CD14-positive monocyte (primary cell): ENCODE measurements around the gene HOXB13. TPM values are rescaled to one million over a fixed set of nuclear protein-coding genes. Genes with fewer than 3 reads are reported as not detected.
A peak's percentile ranks its signal among the peaks of the same experiment; 100 is the strongest.

Experiments used
- DNase-seq, 3 donors: peaks; one replicate each; pipeline ENCODE4 v3.0.0-alpha.2; 2011 to 2022
- H2AFZ ChIP-seq: 2 replicates; pipeline ENCODE4 v1.6.0; 2012; ENCODE audit warnings: mild to moderate bottlenecking, low read depth, low read length, inconsistent platforms; ENCODE audit not compliant: insufficient read depth, poor library complexity, severe bottlenecking
- H3K27ac ChIP-seq, 2 donors: 1 replicate in 1 of 2; 2 replicates in 1 of 2; pipeline ENCODE4 v1.5.1; 2012 to 2013; ENCODE audit warnings: low read length in 2 of 2, control low read depth in 1 of 2, inconsistent platforms in 1 of 2, low read depth in 1 of 2, mild to moderate bottlenecking in 1 of 2
- H3K27me3 ChIP-seq, 2 donors: one replicate each; pipeline versions ENCODE4 v1.6.0 to v1.6.1; 2011 to 2013; ENCODE audit warnings: low read length in 2 of 2; ENCODE audit not compliant: control insufficient read depth in 2 of 2, insufficient read depth in 2 of 2
- H3K36me3 ChIP-seq, 2 donors: replicated peaks in 1 of 2; 1 replicate in 1 of 2; 2 replicates in 1 of 2; pipeline versions ENCODE4 v1.5.1 to v1.6.1; 2012 to 2013; ENCODE audit warnings: low read length in 2 of 2, control low read depth in 1 of 2, inconsistent platforms in 1 of 2, mild to moderate bottlenecking in 1 of 2; ENCODE audit not compliant: insufficient read depth in 2 of 2, control insufficient read depth in 1 of 2
- H3K4me1 ChIP-seq, 2 donors: 1 replicate in 1 of 2; 2 replicates in 1 of 2; pipeline versions ENCODE4 v1.5.1 to v1.6.1; 2012 to 2013; ENCODE audit warnings: low read length in 2 of 2, control low read depth in 1 of 2, inconsistent platforms in 1 of 2, mild to moderate bottlenecking in 1 of 2, moderate library complexity in 1 of 2; ENCODE audit not compliant: insufficient read depth in 2 of 2, control insufficient read depth in 1 of 2
- H3K4me2 ChIP-seq: replicated peaks from 2 replicates; pipeline ENCODE3; 2012; ENCODE audit warnings: low read length, moderate library complexity, mild to moderate bottlenecking; ENCODE audit not compliant: poor library complexity, severe bottlenecking; ENCODE audit errors: extremely low read depth
- H3K4me3 ChIP-seq, 3 experiments: fragments of 200-600 bp in 1 of 3; sonication (generic) in 1 of 3; replicated peaks in 1 of 3; 1 replicate in 2 of 3; 2 replicates in 1 of 3; pipeline ENCODE4 v1.5.1; 2011 to 2013; ENCODE audit warnings: low read length in 3 of 3, mild to moderate bottlenecking in 3 of 3, control low read depth in 2 of 3, low read depth in 2 of 3, inconsistent platforms in 1 of 3, moderate library complexity in 1 of 3
- H3K79me2 ChIP-seq: 2 replicates; pipeline ENCODE4 v1.6.0; 2012; ENCODE audit warnings: mild to moderate bottlenecking, control low read depth, inconsistent platforms, low read length, moderate library complexity; ENCODE audit not compliant: insufficient read depth
- H3K9ac ChIP-seq: 2 replicates; pipeline ENCODE4 v1.6.0; 2017; ENCODE audit warnings: low read length, mild to moderate bottlenecking; ENCODE audit not compliant: insufficient read depth, poor library complexity, severe bottlenecking
- H3K9me3 ChIP-seq, 2 donors: replicated peaks in 1 of 2; 1 replicate in 1 of 2; 2 replicates in 1 of 2; pipeline versions ENCODE4 v1.5.1 to v1.6.1; 2012 to 2013; ENCODE audit warnings: low read length in 2 of 2, control low read depth in 1 of 2; ENCODE audit not compliant: control insufficient read depth in 1 of 2, insufficient read depth in 1 of 2
- H4K20me1 ChIP-seq: 2 replicates; pipeline ENCODE4 v1.6.0; 2012; ENCODE audit warnings: mild to moderate bottlenecking, low read length, control low read depth, moderate library complexity; ENCODE audit not compliant: insufficient read depth
- H3K27ac Mint-ChIP-seq, 7 donors: one replicate each; pipeline ENCODE4 v1.8.0; 2020; ENCODE audit warnings: mild to moderate bottlenecking in 7 of 7, mixed read lengths in 7 of 7, moderate library complexity in 6 of 7, inconsistent platforms in 2 of 7
- H3K27me3 Mint-ChIP-seq, 3 donors: one replicate each; pipeline ENCODE4 v1.8.0; 2021 to 2022; ENCODE audit warnings: low read depth in 3 of 3, mild to moderate bottlenecking in 3 of 3, mixed read lengths in 3 of 3, moderate library complexity in 3 of 3, inconsistent platforms in 1 of 3
- H3K36me3 Mint-ChIP-seq, 2 donors: one replicate each; pipeline ENCODE4 v1.8.0; 2020; ENCODE audit warnings: mixed read lengths in 2 of 2, inconsistent platforms in 1 of 2, mild to moderate bottlenecking in 1 of 2
- H3K4me1 Mint-ChIP-seq: one replicate; pipeline ENCODE4 v1.8.0; 2020; ENCODE audit warnings: mild to moderate bottlenecking, mixed read lengths
- H3K4me3 Mint-ChIP-seq, 2 donors: one replicate each; pipeline ENCODE4 v1.8.0; 2020; ENCODE audit warnings: mild to moderate bottlenecking in 2 of 2, mixed read lengths in 2 of 2, moderate library complexity in 1 of 2
- H3K9me3 Mint-ChIP-seq, 7 donors: one replicate each; pipeline ENCODE4 v1.8.0; 2020 to 2022; ENCODE audit warnings: mixed read lengths in 7 of 7, mild to moderate bottlenecking in 6 of 7, moderate library complexity in 6 of 7, inconsistent platforms in 2 of 7
- CTCF ChIP-seq: fragments of 200-600 bp; IDR thresholded peaks from one replicate; pipeline ENCODE4 v1.8.0; 2022; ENCODE audit warnings: antibody characterized with exemption, mild to moderate bottlenecking
- WGBS: methylation state at CpG from one replicate; pipeline ENCODE4 v1.1.5; 2013; ENCODE audit warnings: missing lambda C conversion rate; ENCODE audit not compliant: insufficient coverage; 5-methylcytosine and 5-hydroxymethylcytosine counted together
- intact Hi-C, 2 donors: fragments of 100-400 bp; cut with micrococcal nuclease; formaldehyde crosslinking; loops; one replicate each; pipeline versions ENCODE4 v1.15.0 to v1.15.1; 2023
- polyA plus RNA-seq, 3 donors: library from polyadenylated mRNA; depleted of rRNA in 1 of 3; unstranded in 2 of 3; stranded (reverse) in 1 of 3; fragments of 300-500 nt in 2 of 3; fragments of >200 nt in 1 of 3; fragmentation: Illumina TruSeq in 2 of 3; gene quantifications; 1 replicate in 2 of 3; 2 replicates in 1 of 3; pipeline ENCODE4 v1.2.3, GENCODE V29; 2012 to 2021

The HOXB13 gene
- polyA plus RNA-seq, 3 donors, result not detected

GRCh38 chr17:48761114-48761513 lies 32.6 kb upstream of the HOXB13 start:
- Histone ChIP-seq H3K9ac (no peak overlapping the region), H3K9me3 (peaks cover 0 to under 1% of the 10 kb centered on the region in 2 donors), H3K27ac (no peak overlapping the region), H3K4me3 (no peak overlapping the region), H4K20me1 (no peaks in the 10 kb centered on the region), H3K36me3 (no peaks in the 10 kb centered on the region), H3K27me3 (peaks cover 18 to 25% of the 10 kb centered on the region in 2 donors), H2AFZ (no peak overlapping the region), H3K4me1 (peaks cover 11 to 12% of the 10 kb centered on the region in 2 donors), H3K79me2 (no peaks in the 10 kb centered on the region), H3K4me2 (no peak overlapping the region)
- intact Hi-C loops, result no loop called here
- no peak for DNase-seq
- Mint-ChIP-seq H3K9me3 (peaks cover 0 to 3% (median 0%) of the 10 kb centered on the region in 7 donors), H3K27ac (no peak overlapping the region), H3K4me3 (peak overlapping the region in 1 of 2 donors; percentile 52), H3K4me1 (peaks cover 13% of the 10 kb centered on the region), H3K27me3 (peaks cover 36 to 58% (median 50%) of the 10 kb centered on the region in 3 donors), H3K36me3 (no peaks in the 10 kb centered on the region)
- 88% methylated on average over 4 of the region's 6 CpGs for WGBS
- no peak for TF ChIP-seq CTCF

- peaks cover 20% of the 10 kb centered on the region for H3K4me1 Mint-ChIP-seq
- H3K36me3 Mint-ChIP-seq, result no peaks in the 10 kb centered on the region
- TF ChIP-seq CTCF, result no peak
- whole genome bisulfite sequencing, result 32% methylated on average over 2 of the region's 4 CpGs
- Histone ChIP-seq H3K27ac (no peak overlapping the region), H3K4me3 (no peak overlapping the region), H3K4me2 (no peak overlapping the region), H4K20me1 (no peaks in the 10 kb centered on the region), H2AFZ (no peak overlapping the region), H3K4me1 (peaks cover 18 to 19% of the 10 kb centered on the region in 2 donors), H3K79me2 (no peaks in the 10 kb centered on the region), H3K9ac (no peak overlapping the region), H3K36me3 (no peaks in the 10 kb centered on the region), H3K27me3 (peaks cover 24 to 32% of the 10 kb centered on the region in 2 donors), H3K9me3 (peaks cover 0 to 4% of the 10 kb centered on the region in 2 donors)
- intact Hi-C loops, result no loop called here
- H3K27me3 Mint-ChIP-seq, result peaks cover 42 to 63% (median 54%) of the 10 kb centered on the region in 3 donors
- DNase-seq, result no peak
- no peak overlapping the region for H3K4me3 Mint-ChIP-seq
- H3K27ac Mint-ChIP-seq, result no peak overlapping the region
- H3K9me3 Mint-ChIP-seq, result peaks cover 0 to 3% (median 0%) of the 10 kb centered on the region in 7 donors
These were observed 31.9 kb upstream of the HOXB13 start for GRCh38 chr17:48760411-48760810.
